SKM-1 (cell line): Measurements from ENCODE around the gene ENTPD3.
"Not testable (repeated sequence)": the region's sequence is repeated elsewhere in the genome, so short reads cannot be mapped to it uniquely, and the experiment has no call there.

Experiments used
- DNase-seq: peaks from one replicate; lab custom pipeline; 2025; ENCODE audit not compliant: unreplicated experiment; lab: John Stamatoyannopoulos, UW

The ENTPD3 gene

GRCh38 chr3:40458473-40458872, 71.5 kb downstream of the ENTPD3 start:
- DNase-seq: no peak

GRCh38 chr3:40460481-40460880, 73.5 kb downstream of the ENTPD3 start:
- not testable (repeated sequence) for DNase-seq

- no peak for DNase-seq
Measured at GRCh38 chr3:40461161-40461560, 74.2 kb downstream of the ENTPD3 start.

GRCh38 chr3:40462838-40463237, 75.9 kb downstream of the ENTPD3 start:
- DNase-seq: not testable (repeated sequence)

GRCh38 chr3:40463579-40463978, 76.6 kb downstream of the ENTPD3 start:
- DNase-seq: no peak

GRCh38 chr3:40464339-40465110, 77.5 kb downstream of the ENTPD3 start:
- DNase-seq: no peak

- DNase-seq: no peak
Measured at GRCh38 chr3:40465111-40465407, 78.1 kb downstream of the ENTPD3 start.

DNA sequence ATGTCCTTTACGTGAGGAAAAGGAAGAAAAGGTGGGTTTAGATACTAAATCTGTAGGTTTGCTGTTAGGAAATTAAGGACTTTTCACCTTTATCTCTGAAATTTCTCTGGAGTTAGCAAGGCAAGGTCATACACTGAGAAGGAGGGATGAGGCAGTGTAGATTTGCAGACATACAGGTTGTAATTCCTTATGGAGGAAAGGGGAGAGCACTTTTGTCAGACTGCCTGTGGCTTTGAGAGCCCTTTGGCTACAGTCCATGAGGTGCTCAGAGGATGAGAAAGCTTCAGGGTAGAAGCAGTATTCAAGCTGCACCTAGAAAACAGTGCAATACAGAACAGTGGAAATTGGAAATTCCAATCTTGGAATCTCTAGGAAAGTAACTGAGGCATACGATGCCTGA, 78.5 kb downstream of the ENTPD3 start:
- DNase-seq: no peak

- DNase-seq: no peak
Measured at GRCh38 chr3:40468018-40468417, 81.0 kb downstream of the ENTPD3 start.

- no peak for DNase-seq
Measured at GRCh38 chr3:40470701-40471100, 83.7 kb downstream of the ENTPD3 start.

- DNase-seq: peak; percentile 25
Measured at GRCh38 chr3:40476478-40477470, 89.8 kb downstream of the ENTPD3 start, which contains the start of gene ZNF619. ZNF619 (plus strand) TSS chr3:40477122; CDS start chr3:40477980, 858 bp downstream.

- no peak for DNase-seq
Measured at GRCh38 chr3:40477666-40478065, 90.7 kb downstream of the ENTPD3 start.
